ENCODE measurements around the gene GPR4.
A peak's percentile ranks its signal among the peaks of the same experiment; 100 is the strongest.
"Not testable (repeated sequence)": the region's sequence is repeated elsewhere in the genome, so short reads cannot be mapped to it uniquely, and the experiment has no call there.

GPR4 gene

GRCh38 chr19:45623984-45624383 lies 22.0 kb upstream of the GPR4 start:
- FAIRE-seq (no peak), DNase-seq (ENCODE audit: low spot score) (no peak)

GRCh38 chr19:45621976-45622503 lies 20.0 kb upstream of the GPR4 start:
- no peak for FAIRE-seq
- no peak for DNase-seq (ENCODE audit: low spot score)

GRCh38 chr19:45621389-45621788 lies 19.4 kb upstream of the GPR4 start:
- DNase-seq (ENCODE audit: low spot score) (no peak), FAIRE-seq (no peak)

GRCh38 chr19:45616704-45617017 lies 14.6 kb upstream of the GPR4 start:
- FAIRE-seq (no peak), DNase-seq (ENCODE audit: low spot score) (no peak)

- no peak for FAIRE-seq
- DNase-seq (ENCODE audit: low spot score): peak; percentile 14
Observed at GRCh38 chr19:45615795-45616703, 14.0 kb upstream of the GPR4 start.

- not testable (repeated sequence) for DNase-seq (ENCODE audit: low spot score); FAIRE-seq
Observed at GRCh38 chr19:45615056-45615455, 13.0 kb upstream of the GPR4 start.

GRCh38 chr19:45613926-45614725 lies 12.1 kb upstream of the GPR4 start:
- FAIRE-seq: peak; percentile 86

GRCh38 chr19:45608948-45609347 lies 6.9 kb upstream of the GPR4 start:
- no peak for DNase-seq (ENCODE audit: low spot score)
- no peak for FAIRE-seq

More at GRCh38 chr19:45613926-45614725, 12.1 kb upstream of the GPR4 start:
- peak; percentile 84 for DNase-seq (ENCODE audit: low spot score)

GRCh38 chr19:45607071-45608029 lies 5.3 kb upstream of the GPR4 start:
- FAIRE-seq: no peak

GRCh38 chr19:45601115-45601514 lies 897 bp downstream of the GPR4 start:
- DNase-seq (ENCODE audit: low spot score) (no peak), FAIRE-seq (no peak)

More at GRCh38 chr19:45607071-45608029, 5.3 kb upstream of the GPR4 start:
- peak; percentile 33 for DNase-seq (ENCODE audit: low spot score)

GRCh38 chr19:45600340-45600885 lies 1.6 kb downstream of the GPR4 start:
- no peak for FAIRE-seq
- no peak for DNase-seq (ENCODE audit: low spot score)

- FAIRE-seq (no peak), DNase-seq (ENCODE audit: low spot score) (no peak)
Observed at GRCh38 chr19:45599286-45599685, 2.7 kb downstream of the GPR4 start.

- DNase-seq (ENCODE audit: low spot score) (no peak), FAIRE-seq (no peak)
Observed at GRCh38 chr19:45598267-45599001, 3.6 kb downstream of the GPR4 start.

- DNase-seq (ENCODE audit: low spot score) (no peak), FAIRE-seq (no peak)
Observed at GRCh38 chr19:45597425-45598111, 4.4 kb downstream of the GPR4 start.

GRCh38 chr19:45595814-45596213 lies 6.2 kb downstream of the GPR4 start:
- DNase-seq (ENCODE audit: low spot score): no peak

GRCh38 chr19:45593520-45593919 lies 8.5 kb downstream of the GPR4 start:
- DNase-seq (ENCODE audit: low spot score): no peak
- FAIRE-seq: no peak

More at GRCh38 chr19:45595814-45596213, 6.2 kb downstream of the GPR4 start:
- no peak for FAIRE-seq

GRCh38 chr19:45592366-45592765 lies 9.6 kb downstream of the GPR4 start:
- FAIRE-seq: no peak

GRCh38 chr19:45591638-45592005 lies 10.4 kb downstream of the GPR4 start:
- DNase-seq (ENCODE audit: low spot score) (no peak), FAIRE-seq (no peak)

More at GRCh38 chr19:45592366-45592765, 9.6 kb downstream of the GPR4 start:
- no peak for DNase-seq (ENCODE audit: low spot score)

GRCh38 chr19:45591004-45591637 lies 10.9 kb downstream of the GPR4 start:
- FAIRE-seq (no peak), DNase-seq (ENCODE audit: low spot score) (no peak)

All from RCC 7860 (cell line).